ENCODE data around the gene KLHL21.
"Not testable (repeated sequence)": the region's sequence is repeated elsewhere in the genome, so short reads cannot be mapped to it uniquely, and the experiment has no call there.

Gene KLHL21

GRCh38 chr1:6581561-6582305, 20.9 kb downstream of the KLHL21 start:
- no peak for DNase-seq

- DNase-seq: no peak
These were observed 21.9 kb downstream of the KLHL21 start for GRCh38 chr1:6580593-6581409.

DNA sequence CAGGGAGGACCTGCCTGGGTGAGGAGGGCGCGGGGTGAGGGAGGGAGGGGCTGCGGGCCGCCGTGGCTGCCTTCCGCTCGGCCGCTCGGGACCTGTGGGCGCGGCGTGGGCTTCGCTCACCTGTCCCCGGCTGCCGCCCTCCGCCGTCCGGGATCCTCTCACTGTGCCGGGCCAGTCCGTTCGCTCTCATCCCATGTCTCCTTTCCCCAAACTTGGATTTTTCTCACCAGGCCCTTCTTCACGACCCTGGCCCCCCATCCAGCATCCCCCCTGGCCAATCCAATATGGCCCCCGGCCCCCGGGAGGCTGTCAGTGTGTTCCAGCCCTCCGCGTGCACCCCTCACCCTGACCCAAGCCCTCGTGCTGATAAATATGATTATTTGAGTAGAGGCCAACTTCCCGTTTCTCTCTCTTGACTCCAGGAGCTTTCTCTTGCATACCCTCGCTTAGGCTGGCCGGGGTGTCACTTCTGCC, 22.5 kb downstream of the KLHL21 start:
- no peak for DNase-seq

- DNase-seq: peak; percentile 97
These were observed 23.1 kb downstream of the KLHL21 start, which contains the start of gene ZBTB48 for GRCh38 chr1:6579374-6580118. TSS of gene ZBTB48 (plus strand) at chr1:6579994. CDS start at chr1:6580610, 616 bp downstream.

DNA sequence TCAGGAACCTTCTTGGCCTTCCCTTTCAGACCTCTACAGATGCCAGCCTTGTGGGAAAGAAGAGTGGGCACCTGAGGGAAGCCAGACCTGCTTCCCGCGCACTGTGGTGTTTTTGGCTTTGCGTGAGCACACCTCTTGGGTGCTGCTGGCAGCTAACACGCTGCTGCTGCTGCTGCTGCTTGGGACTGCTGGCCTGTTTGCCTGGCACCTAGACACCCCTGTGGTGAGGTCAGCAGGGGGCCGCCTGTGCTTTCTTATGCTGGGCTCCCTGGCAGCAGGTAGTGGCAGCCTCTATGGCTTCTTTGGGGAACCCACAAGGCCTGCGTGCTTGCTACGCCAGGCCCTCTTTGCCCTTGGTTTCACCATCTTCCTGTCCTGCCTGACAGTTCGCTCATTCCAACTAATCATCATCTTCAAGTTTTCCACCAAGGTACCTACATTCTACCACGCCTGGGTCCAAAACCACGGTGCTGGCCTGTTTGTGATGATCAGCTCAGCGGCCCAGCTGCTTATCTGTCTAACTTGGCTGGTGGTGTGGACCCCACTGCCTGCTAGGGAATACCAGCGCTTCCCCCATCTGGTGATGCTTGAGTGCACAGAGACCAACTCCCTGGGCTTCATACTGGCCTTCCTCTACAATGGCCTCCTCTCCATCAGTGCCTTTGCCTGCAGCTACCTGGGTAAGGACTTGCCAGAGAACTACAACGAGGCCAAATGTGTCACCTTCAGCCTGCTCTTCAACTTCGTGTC, 23.9 kb downstream of the KLHL21 start:
- no peak for DNase-seq

DNA sequence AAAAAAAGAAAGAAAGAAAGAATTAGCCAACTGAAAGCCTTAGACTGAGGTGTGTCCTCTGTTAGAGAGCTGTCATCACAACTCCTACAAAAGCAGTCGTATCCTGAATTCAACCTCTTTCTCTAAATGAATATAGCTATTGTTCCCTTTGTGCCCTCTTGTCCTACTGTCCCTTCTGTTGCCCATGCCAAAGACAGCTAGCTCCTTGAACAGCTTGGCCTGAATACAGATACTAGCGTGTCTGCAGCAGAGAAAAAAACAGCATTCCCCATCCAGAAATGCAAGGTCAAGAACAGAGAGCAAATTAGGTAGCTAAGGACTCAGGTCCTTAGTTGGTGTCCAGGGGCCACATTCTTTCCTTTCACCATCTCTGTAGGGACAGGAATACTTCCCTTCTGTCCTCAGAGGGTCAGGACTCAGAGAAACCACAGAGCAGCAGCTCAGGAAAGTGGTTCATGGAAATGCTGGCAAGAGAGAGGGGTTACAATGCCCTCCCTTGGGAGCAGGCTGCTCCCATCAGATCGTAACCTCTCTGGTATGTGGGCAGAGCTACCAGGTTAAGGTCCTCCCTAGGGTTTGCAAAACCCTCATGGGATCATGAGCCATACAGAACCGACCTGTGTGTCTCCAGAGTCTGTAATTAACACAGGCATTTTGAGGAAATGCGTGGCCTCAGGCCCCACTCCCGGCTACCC, 24.7 kb downstream of the KLHL21 start:
- DNase-seq: no peak

GRCh38 chr1:6574818-6575217, 27.9 kb downstream of the KLHL21 start:
- DNase-seq: no peak

- no peak for DNase-seq
These were observed 28.5 kb downstream of the KLHL21 start for GRCh38 chr1:6574025-6574620.

- DNase-seq: no peak
These were observed 29.9 kb downstream of the KLHL21 start for GRCh38 chr1:6572653-6573383.

DNA sequence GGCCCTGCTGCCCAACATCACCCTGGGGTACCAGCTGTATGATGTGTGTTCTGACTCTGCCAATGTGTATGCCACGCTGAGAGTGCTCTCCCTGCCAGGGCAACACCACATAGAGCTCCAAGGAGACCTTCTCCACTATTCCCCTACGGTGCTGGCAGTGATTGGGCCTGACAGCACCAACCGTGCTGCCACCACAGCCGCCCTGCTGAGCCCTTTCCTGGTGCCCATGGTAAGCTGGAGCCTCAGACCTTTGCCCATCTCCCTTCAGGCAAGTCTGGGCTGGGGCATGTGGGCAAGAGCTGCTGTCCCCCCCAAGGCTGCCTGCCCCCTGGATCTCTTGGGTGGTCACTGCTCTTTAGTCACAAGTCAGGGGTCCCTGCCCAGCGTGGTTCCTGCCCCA, 31.7 kb downstream of the KLHL21 start:
- DNase-seq: no peak

DNA sequence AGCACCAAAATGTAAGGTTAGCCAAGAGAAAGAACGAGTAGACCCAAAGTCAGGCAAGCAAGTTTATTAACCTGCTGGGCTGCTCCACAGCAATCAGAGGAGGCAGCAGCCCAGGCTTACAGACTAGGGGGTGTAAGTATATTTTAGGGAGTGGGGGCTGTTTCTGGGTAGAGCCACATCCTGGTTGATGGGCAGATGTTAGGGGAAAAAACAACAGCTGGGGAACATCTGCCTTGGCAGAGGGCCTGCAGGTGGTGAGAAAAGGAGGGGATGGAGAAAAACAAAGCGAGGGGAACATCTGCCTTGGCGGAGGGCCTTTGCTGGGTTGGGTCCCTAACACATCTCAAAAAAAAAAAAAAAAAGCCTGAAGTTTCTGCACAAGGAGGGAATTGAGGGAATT, 32.6 kb downstream of the KLHL21 start:
- no peak for DNase-seq

DNA sequence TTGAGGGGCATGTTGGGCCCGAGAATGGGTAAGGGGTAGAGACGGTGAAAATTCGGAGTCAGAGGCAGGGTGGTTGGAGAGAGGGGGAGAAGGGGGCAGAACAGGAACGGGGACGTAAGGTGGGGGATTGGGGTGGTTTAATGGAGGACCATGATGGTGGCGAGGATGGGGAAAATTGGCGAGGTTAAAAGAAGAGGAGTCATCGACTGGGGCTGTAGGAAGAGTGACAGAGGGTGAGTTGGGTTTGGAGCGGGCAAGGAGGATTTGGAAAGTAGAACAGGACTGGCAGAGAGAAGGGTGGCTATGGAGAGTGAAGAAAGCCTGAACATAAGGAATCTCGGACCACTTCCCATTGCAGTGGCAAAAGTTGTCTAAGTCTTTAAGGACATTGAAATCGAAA, 33.6 kb downstream of the KLHL21 start:
- no peak for DNase-seq

- no peak for DNase-seq
These were observed 42.4 kb downstream of the KLHL21 start for GRCh38 chr1:6560267-6560666.

GRCh38 chr1:6559161-6559560, 43.5 kb downstream of the KLHL21 start:
- not testable (repeated sequence) for DNase-seq

- DNase-seq: no peak
These were observed 45.1 kb downstream of the KLHL21 start for GRCh38 chr1:6557597-6557996.

- no peak for DNase-seq
These were observed 47.5 kb downstream of the KLHL21 start, which contains the start of gene TAS1R1 for GRCh38 chr1:6554907-6555778. TSS of gene TAS1R1 (plus strand) at chr1:6555307. CDS start at chr1:6555374, 67 bp downstream.

GRCh38 chr1:6554031-6554906, 48.4 kb downstream of the KLHL21 start, which contains the start of gene NOL9:
TSS of gene NOL9 (minus strand) at chr1:6554513. CDS start at chr1:6554502, 11 bp downstream.
- DNase-seq: peak; percentile 94

DNA sequence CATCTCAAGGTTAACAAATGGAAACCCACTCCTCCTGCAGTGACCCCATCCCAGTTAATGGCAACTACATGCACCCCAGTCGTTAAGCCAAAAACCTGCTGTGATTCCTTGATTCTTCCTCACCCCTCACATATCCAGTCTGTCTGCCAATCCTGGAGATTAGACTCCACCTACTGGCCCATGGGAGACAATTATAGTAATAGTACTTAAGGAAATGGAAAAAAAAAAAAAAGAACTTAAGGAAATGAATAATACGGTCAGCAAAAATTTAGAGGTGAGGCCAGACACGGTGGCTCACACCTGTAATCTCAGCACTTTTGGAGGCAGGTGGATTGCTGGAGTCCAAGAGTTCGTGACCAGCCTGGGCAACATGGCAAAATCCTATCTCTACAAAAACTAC, 55.4 kb downstream of the KLHL21 start:
- no peak for DNase-seq

All from stimulated activated CD4-positive, alpha-beta T cell treated with anti-CD3 and anti-CD28 coated beads, Interleukin-1b, Interleukin-23, amount 100 ng/mL, for 48 hours (primary cell).